Measurements from ENCODE around the gene CDK6.
"Not testable (repeated sequence)": the region's sequence is repeated elsewhere in the genome, so short reads cannot be mapped to it uniquely, and the experiment has no call there.

Gene CDK6

DNA sequence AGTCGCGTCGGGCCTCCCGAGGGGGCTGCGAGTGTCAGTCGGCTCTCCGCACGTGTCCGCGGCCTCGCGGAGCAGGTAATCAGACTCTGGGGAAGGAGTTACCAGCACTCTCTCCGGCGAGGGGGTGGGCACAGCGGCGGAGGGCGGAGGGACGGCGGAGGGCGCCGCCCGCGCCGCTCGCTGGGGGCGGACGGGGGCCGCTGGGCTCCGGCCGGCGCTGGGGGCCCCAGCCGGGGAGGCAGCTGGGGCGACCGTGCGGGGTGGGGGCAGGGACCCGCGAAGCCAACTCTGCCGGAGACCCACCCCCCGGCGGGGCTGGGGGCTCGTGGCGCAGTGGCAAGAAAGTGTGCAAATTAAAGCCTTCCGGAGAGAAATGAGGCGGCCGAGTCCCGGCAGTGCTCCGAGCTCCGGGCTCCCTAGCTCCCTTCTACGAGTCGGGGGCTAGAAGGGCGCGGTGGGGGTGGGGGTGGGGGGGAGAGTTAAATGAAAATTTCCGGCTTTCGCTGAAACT is at the start of gene CDK6:
TSS of gene CDK6 (minus strand) at position 85 of the 511 bp plus-strand sequence. CDS start 3,250 bp downstream, outside the sequence.
- no peak for DNase-seq (ENCODE audit: extremely low read depth, low read depth)
- TF ChIP-seq, protein P1, sequence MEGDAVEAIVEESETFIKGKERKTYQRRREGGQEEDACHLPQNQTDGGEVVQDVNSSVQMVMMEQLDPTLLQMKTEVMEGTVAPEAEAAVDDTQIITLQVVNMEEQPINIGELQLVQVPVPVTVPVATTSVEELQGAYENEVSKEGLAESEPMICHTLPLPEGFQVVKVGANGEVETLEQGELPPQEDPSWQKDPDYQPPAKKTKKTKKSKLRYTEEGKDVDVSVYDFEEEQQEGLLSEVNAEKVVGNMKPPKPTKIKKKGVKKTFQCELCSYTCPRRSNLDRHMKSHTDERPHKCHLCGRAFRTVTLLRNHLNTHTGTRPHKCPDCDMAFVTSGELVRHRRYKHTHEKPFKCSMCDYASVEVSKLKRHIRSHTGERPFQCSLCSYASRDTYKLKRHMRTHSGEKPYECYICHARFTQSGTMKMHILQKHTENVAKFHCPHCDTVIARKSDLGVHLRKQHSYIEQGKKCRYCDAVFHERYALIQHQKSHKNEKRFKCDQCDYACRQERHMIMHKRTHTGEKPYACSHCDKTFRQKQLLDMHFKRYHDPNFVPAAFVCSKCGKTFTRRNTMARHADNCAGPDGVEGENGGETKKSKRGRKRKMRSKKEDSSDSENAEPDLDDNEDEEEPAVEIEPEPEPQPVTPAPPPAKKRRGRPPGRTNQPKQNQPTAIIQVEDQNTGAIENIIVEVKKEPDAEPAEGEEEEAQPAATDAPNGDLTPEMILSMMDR (IDR thresholded peaks at IDR 0.05; ENCODE audit: low read depth, low read length), result no peak

DNA sequence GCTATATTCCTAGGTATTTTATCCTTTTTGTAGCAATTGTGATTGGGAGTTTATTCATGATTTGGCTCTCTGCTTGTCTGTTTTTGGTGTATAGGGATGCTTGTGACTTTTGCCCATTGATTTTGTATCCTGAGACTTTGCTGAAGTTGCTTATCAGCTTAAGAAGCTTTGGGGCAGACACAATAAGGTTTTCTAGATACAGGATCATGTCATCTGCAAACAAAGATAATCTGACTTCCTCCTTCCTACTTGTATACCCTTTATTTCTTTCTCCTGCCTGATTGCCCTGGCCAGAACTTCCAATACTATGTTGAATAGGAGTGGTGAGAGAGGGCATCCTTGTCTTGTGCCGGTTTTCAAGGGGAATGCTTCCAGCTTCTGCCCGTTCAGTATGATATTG is 49.7 kb upstream of the CDK6 start:
- not testable (repeated sequence) for DNase-seq (ENCODE audit: extremely low read depth, low read depth)

DNA sequence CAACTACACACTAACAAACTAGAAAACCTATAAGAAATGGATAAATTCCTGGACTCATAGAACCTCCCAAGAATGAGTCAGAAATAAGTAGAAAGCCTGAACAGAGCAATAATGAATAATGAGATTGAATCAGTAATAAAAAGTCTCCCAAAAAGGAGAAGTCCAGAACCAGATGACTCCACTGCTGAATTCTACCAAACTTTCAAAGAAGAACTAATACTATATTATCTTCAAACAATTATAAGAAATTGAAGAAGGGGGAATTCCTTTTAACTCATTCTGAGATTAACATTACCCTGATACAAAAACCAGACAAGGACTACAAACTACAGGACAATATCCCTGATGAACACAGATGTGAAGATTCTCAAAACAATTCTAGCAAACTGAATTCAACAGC is 47.8 kb upstream of the CDK6 start:
- TF ChIP-seq, protein P1 (IDR thresholded peaks at IDR 0.05; ENCODE audit: low read depth, low read length), result no peak
- DNase-seq (ENCODE audit: extremely low read depth, low read depth), result no peak

DNA sequence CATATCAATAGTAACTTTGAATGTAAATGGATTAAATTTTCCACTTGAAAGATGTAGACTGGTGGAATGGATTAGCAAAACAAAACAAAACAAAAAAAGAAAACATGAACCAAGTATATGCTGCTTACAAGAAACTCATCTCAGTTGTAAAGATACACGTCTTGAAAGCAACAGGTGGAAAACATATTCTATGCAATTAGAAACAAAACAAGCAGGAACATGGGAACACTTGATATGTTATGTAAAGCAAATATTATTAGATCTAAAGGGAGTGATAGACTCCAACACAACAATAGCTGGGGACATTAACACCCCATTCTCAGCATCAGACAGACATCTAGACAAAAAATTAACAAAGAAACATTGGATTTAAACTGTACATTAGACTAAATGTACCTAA is 46.4 kb upstream of the CDK6 start:
- TF ChIP-seq, protein P1 (IDR thresholded peaks at IDR 0.05; ENCODE audit: low read depth, low read length), result no peak
- DNase-seq (ENCODE audit: extremely low read depth, low read depth), result no peak

DNA sequence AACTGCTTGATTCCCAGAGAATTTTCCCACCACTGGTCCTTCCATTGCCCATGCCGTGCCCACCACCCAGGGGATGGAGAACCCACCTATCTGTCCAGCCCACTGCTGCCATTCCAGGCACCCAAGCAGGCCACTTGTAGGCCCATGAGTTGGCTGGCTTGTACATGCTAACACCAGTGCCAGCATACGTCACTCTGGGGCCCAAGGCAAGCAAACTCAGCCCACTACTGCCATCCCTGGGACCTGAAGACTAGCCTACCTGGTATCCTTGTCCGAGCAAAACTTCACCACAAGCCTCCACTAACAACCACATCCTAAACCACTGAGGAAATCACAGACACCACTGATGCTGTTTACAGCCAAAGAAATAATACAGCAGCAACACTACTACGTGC is 44.7 kb upstream of the CDK6 start:
- TF ChIP-seq, protein P1 (IDR thresholded peaks at IDR 0.05; ENCODE audit: low read depth, low read length), result no peak
- no peak for DNase-seq (ENCODE audit: extremely low read depth, low read depth)

GRCh38 chr7:92880212-92881090 is 44.1 kb upstream of the CDK6 start:
- TF ChIP-seq, protein P1 (IDR thresholded peaks at IDR 0.05; ENCODE audit: low read depth, low read length), result no peak; the same call in none of the 2 replicates
- DNase-seq (ENCODE audit: extremely low read depth, low read depth), result no peak

GRCh38 chr7:92877367-92877766 is 41.0 kb upstream of the CDK6 start:
- no peak for DNase-seq (ENCODE audit: extremely low read depth, low read depth)
- TF ChIP-seq, protein P1 (IDR thresholded peaks at IDR 0.05; ENCODE audit: low read depth, low read length), result no peak
